SH-SY5Y (cell line): ENCODE measurements around the gene ZSWIM6.

ENCODE experiments used
- GATA2 ChIP-seq: IDR thresholded peaks from 2 replicates; pipeline ENCODE4 v1.6.1; 2011; ENCODE audit warnings: mild to moderate bottlenecking, low read depth, low read length
- GATA3 ChIP-seq: IDR thresholded peaks from 2 replicates; pipeline ENCODE4 v1.6.1; 2011; ENCODE audit warnings: low read depth, mild to moderate bottlenecking, low read length, moderate library complexity

GRCh38 chr5:61321669-61322068 is 10.4 kb upstream of the ZSWIM6 start:
- no peak for TF ChIP-seq GATA3
- no peak for TF ChIP-seq GATA2
